Common myeloid progenitor, CD34-positive (primary cell): ENCODE data around the gene MBTD1.

Experiments
- CTCF ChIA-PET: fragments of 350-600 bp; sonication (Branson Sonifier 250); formaldehyde crosslinking; loops from one replicate; lab custom pipeline; 2021; ENCODE audit warnings: antibody characterized with exemption; lab: Charles Lee
- POLR2A ChIA-PET: fragments of 350-600 bp; sonication (Branson Sonifier 250); formaldehyde crosslinking; loops from one replicate; lab custom pipeline; 2021; ENCODE audit warnings: antibody characterized with exemption; lab: Charles Lee
- DNase-seq, 3 donors: peaks; one replicate each; pipeline versions ENCODE4 v3.0.0 to v3.0.0-alpha.2; 2013
- H3K27ac ChIP-seq, 2 experiments: 1 replicate in 1 of 2; 2 replicates in 1 of 2; pipeline ENCODE4 v1.7.0; 2013; ENCODE audit warnings: inconsistent platforms in 2 of 2, low read length in 2 of 2, mild to moderate bottlenecking in 2 of 2, low read depth in 1 of 2, moderate library complexity in 1 of 2; ENCODE audit not compliant: severe bottlenecking in 2 of 2, insufficient read depth in 1 of 2, poor library complexity in 1 of 2
- H3K27me3 ChIP-seq, 5 experiments: replicated peaks in 2 of 5; 1 replicate in 3 of 5; 2 replicates in 2 of 5; pipeline versions ENCODE4 v1.6.1 to v1.7.0; 2013; ENCODE audit warnings: low read length in 4 of 5, mild to moderate bottlenecking in 2 of 5, moderate library complexity in 2 of 5, inconsistent platforms in 1 of 5; ENCODE audit not compliant: insufficient read depth in 5 of 5, control insufficient read depth in 4 of 5
- H3K36me3 ChIP-seq, 4 experiments: 1 replicate in 2 of 4; 2 replicates in 2 of 4; pipeline versions ENCODE4 v1.6.1 to v1.7.0; 2013; ENCODE audit warnings: low read length in 3 of 4, control low read depth in 1 of 4, mild to moderate bottlenecking in 1 of 4; ENCODE audit not compliant: control insufficient read depth in 4 of 4, insufficient read depth in 4 of 4
- H3K4me1 ChIP-seq, 4 experiments: 1 replicate in 3 of 4; 2 replicates in 1 of 4; pipeline versions ENCODE4 v1.6.1 to v1.7.1; 2013; ENCODE audit warnings: low read length in 3 of 4, mild to moderate bottlenecking in 3 of 4, control low read depth in 1 of 4, inconsistent platforms in 1 of 4, moderate library complexity in 1 of 4; ENCODE audit not compliant: control insufficient read depth in 4 of 4, insufficient read depth in 4 of 4; ENCODE audit errors: control extremely low read depth in 1 of 4
- H3K4me3 ChIP-seq, 7 experiments: 1 replicate in 4 of 7; 2 replicates in 3 of 7; pipeline versions ENCODE4 v1.5.1 to v1.7.0; 2013; ENCODE audit warnings: mild to moderate bottlenecking in 7 of 7, low read length in 6 of 7, moderate library complexity in 6 of 7, inconsistent platforms in 2 of 7, low read depth in 2 of 7, control low read depth in 1 of 7; ENCODE audit not compliant: insufficient read depth in 4 of 7, control insufficient read depth in 1 of 7; ENCODE audit errors: extremely low read depth in 1 of 7
- H3K9me3 ChIP-seq, 5 experiments: 1 replicate in 4 of 5; 2 replicates in 1 of 5; pipeline versions ENCODE4 v1.6.1 to v1.7.1; 2013; ENCODE audit warnings: low read length in 4 of 5, mild to moderate bottlenecking in 2 of 5, inconsistent platforms in 1 of 5, low read depth in 1 of 5, moderate library complexity in 1 of 5; ENCODE audit not compliant: control insufficient read depth in 4 of 5, insufficient read depth in 2 of 5; ENCODE audit errors: control extremely low read depth in 1 of 5
- WGBS: methylation state at CpG from one replicate; pipeline ENCODE4 v1.1.5; 2013; ENCODE audit not compliant: insufficient coverage; 5-methylcytosine and 5-hydroxymethylcytosine counted together

The MBTD1 gene

DNA sequence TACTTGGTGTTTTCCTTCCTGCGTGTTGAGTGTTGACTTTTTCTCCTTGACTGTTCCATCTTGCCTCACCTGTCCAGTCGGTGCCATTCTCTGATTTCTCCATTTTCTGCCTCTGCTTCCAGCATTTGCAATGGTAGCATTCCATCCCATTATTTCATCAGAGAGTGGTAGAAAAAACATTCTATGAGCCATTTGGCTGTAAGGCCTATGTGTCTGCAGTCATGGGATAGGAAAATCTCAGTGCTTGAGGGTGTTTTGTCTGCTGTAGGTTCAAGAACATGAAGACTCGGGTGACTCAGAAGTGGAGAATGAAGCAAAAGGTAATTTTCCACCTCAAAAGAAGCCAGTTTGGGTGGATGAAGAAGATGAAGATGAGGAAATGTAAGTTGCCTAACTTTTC is 3.2 kb upstream of the MBTD1 start:
- Histone ChIP-seq H3K4me3 (no peak overlapping the region), H3K9me3 (no peaks in the 10 kb centered on the region), H3K36me3 (peaks cover 3 to 31% (median 21%) of the 10 kb centered on the region in 4 experiments), H3K27me3 (no peaks in the 10 kb centered on the region), H3K4me1 (peaks cover 13 to 36% (median 33%) of the 10 kb centered on the region in 4 experiments), H3K27ac (no peak overlapping the region)
- 94% methylated on average over 3 of the region's 3 CpGs for WGBS
- CTCF ChIA-PET, result no interaction called here
- POLR2A ChIA-PET, result no interaction called here
- DNase-seq, result no peak

- peak; percentile 18 to 86 (median 83) for DNase-seq
- H3K27me3 ChIP-seq, result no peaks in the 10 kb centered on the region
- peak overlapping the region; percentile 85 to 95 (median 92) for H3K4me3 ChIP-seq
- peak overlapping the region; percentile 99 to 100 for H3K27ac ChIP-seq
- H3K36me3 ChIP-seq, result peaks cover 4 to 22% (median 10%) of the 10 kb centered on the region in 4 experiments
- POLR2A ChIA-PET, result interaction anchor here (0.5 to 1.3 kb wide), 4 partner anchors 9 to 111 kb away, joined by 3 to 4 read pairs (median 4); no protein-coding TSS in a partner anchor
- peaks cover 17 to 47% (median 41%) of the 10 kb centered on the region in 4 experiments for H3K4me1 ChIP-seq
- under 1% methylated on average over 42 of the region's 42 CpGs for WGBS
- H3K9me3 ChIP-seq, result no peaks in the 10 kb centered on the region
- CTCF ChIA-PET, result interaction anchor here (0.6 to 1.0 kb wide), 2 partner anchors 34 to 47 kb away, joined by 3 read pairs; no protein-coding TSS in a partner anchor
Observed at GRCh38 chr17:51261024-51261963, 1.4 kb upstream of the MBTD1 start.

DNA sequence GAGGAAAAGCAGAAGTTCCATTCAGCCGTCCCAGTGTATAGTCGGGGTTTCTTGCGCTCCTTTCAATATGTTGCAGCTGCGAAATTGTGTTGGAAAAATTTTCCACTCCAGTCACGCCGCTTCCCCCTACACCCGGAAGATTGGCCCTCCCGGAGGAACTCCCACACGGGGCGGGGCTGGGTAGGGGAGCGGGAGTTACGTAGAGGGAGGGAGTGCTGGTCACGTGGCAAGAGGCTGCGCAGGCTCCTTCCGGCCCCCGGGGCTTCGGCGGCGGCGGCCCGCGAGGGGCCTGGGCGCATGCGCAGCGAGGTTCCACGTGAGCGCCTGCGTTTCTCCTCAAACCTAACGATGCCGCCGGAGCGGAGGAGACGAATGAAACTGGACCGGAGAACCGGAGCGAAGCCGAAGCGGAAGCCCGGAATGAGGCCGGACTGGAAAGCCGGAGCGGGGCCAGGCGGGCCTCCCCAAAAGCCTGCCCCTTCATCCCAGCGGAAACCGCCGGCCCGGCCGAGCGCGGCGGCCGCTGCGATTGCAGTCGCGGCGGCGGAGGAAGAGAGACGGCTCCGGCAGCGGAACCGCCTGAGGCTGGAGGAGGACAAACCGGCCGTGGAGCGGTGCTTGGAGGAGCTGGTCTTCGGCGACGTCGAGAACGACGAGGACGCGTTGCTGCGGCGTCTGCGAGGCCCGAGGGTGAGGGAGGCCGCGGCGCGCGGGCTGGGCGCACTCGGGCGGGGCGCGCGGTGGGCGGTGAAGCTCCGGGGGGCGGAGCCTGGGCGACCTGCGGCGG is 581 bp upstream of the MBTD1 start, which contains the start of gene UTP18:
Gene UTP18, plus strand, starts transcription at position 310 of the 787 bp plus-strand sequence. Its CDS starts 39 bp downstream, at position 349.
- DNase-seq, result peak; percentile 98 to 99 (median 98)
- ChIA-PET POLR2A (interaction anchor here (0.7 to 1.3 kb wide), 3 partner anchors 10 to 112 kb away, joined by 3 to 4 read pairs (median 4); no protein-coding TSS in a partner anchor), CTCF (no interaction called here)
- Histone ChIP-seq H3K4me3 (peak within 1 kb of the TSS; percentile 85 to 95 (median 92)), H3K9me3 (no peaks in the 10 kb centered on the region), H3K4me1 (peaks cover 17 to 47% (median 41%) of the 10 kb centered on the region in 4 experiments), H3K27ac (peak within 1 kb of the TSS; percentile 99 to 100), H3K27me3 (no peaks in the 10 kb centered on the region), H3K36me3 (peaks cover 5 to 22% (median 10%) of the 10 kb centered on the region in 4 experiments)
- under 1% methylated on average over 90 of the region's 93 CpGs for WGBS

- H3K4me1 ChIP-seq, result peaks cover 17 to 45% (median 37%) of the 10 kb centered on the region in 4 experiments
- ChIA-PET POLR2A (no interaction called here), CTCF (interaction anchor here (1.2 kb wide), 1 partner anchor 19 kb away, joined by 4 read pairs; no protein-coding TSS in a partner anchor)
- peak overlapping the region; percentile 99 to 100 for H3K27ac ChIP-seq
- peaks cover 9 to 31% (median 16%) of the 10 kb centered on the region in 4 experiments for H3K36me3 ChIP-seq
- peak; percentile 10 to 33 (median 18) for DNase-seq
- WGBS, result 3% methylated on average over 5 of the region's 18 CpGs
- H3K27me3 ChIP-seq, result no peaks in the 10 kb centered on the region
- H3K9me3 ChIP-seq, result no peaks in the 10 kb centered on the region
- H3K4me3 ChIP-seq, result peak overlapping the region; percentile 85 to 95 (median 92)
Observed at GRCh38 chr17:51258756-51259563, 889 bp downstream of the MBTD1 start.

GRCh38 chr17:51257150-51258081 is 2.4 kb downstream of the MBTD1 start:
- ChIA-PET POLR2A (interaction anchor here (0.7 kb wide), 1 partner anchor 92 kb away, joined by 3 read pairs; no protein-coding TSS in a partner anchor), CTCF (interaction anchor here (1.3 to 1.9 kb wide), 2 partner anchors 10 to 33 kb away, joined by 3 to 4 read pairs; no protein-coding TSS in a partner anchor)
- no peaks in the 10 kb centered on the region for H3K9me3 ChIP-seq
- peak overlapping the region in 1 of 2 experiments; percentile 100 for H3K27ac ChIP-seq
- peaks cover 9 to 30% (median 18%) of the 10 kb centered on the region in 4 experiments for H3K36me3 ChIP-seq
- H3K4me1 ChIP-seq, result peaks cover 17 to 38% (median 32%) of the 10 kb centered on the region in 4 experiments
- DNase-seq, result no peak
- H3K27me3 ChIP-seq, result no peaks in the 10 kb centered on the region
- 89% methylated on average over 3 of the region's 3 CpGs for WGBS
- peak overlapping the region in 3 of 7 experiments; percentile 34 to 93 (median 90) for H3K4me3 ChIP-seq
